ENCODE data around the gene IL3. TPM values are rescaled to one million over a fixed set of nuclear protein-coding genes. Genes with fewer than 3 reads are reported as not detected.

Gene IL3
- total and polyA plus RNA-seq, 2 donors (not counting 1 experiment from before 2014, with no cell fraction given): not detected

DNA sequence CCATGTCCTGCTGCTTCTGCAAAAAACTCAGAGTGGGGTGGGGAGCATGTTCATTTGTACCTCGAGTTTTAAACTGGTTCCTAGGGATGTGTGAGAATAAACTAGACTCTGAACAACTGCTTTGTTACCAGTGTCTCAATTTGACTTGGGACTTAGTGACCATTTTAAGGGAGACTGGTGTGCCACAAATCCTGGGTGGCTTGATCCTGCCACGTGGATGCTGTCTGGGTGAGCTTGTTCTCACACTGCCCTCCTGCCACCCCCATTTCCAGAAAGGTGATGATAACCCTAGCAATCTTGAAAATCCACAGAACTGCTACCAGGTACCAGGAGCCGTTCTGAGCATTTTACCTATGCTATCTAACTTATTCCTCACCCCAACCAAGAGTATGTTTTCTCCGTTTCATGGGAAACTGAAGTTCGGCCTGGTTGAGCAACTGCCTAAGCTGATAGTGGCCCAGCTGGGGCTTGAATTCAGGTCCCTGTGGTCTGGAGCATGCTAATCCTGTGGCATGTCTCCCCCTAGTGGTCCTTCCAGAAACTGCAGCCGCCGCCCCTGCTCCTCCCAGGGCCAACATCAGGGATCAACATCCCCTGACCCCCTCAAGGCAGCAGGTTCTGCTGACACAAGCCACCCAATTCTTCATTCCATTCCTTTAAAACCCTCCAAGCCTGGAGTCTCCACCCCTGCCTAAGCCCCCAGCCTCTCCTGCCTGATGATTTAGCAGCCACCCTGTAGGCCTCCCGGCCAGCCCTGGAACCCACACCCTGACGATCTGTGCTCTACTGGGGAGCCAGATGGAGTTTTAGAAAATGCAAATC is 2.8 kb downstream of the IL3 start:
- no peak overlapping the region for H3K9ac ChIP-seq (ENCODE audit: low read length)
- H4K20me1 ChIP-seq (ENCODE audit: control insufficient read depth, insufficient read depth, low read length, poor library complexity, severe bottlenecking): no peaks in the 10 kb centered on the region
- H3K36me3 ChIP-seq (replicated peaks in 1 of 2; ENCODE audit: control extremely low read depth in 1 of 2, control insufficient read depth in 1 of 2, extremely low read depth in 1 of 2, insufficient read depth in 2 of 2, low read length in 1 of 2): no peaks in the 10 kb centered on the region
- DNase-seq: peak; percentile 76
- Mint-ChIP-seq H3K4me1 (peaks cover 3% of the 10 kb centered on the region), H3K4me3 (no peak overlapping the region), H3K27me3 (no peaks in the 10 kb centered on the region), H3K27ac (no peak overlapping the region), H3K9me3 (ENCODE audit: insufficient read depth) (no peaks in the 10 kb centered on the region)
- H3K4me2 ChIP-seq (replicated peaks; ENCODE audit: low read depth, low read length, poor library complexity, severe bottlenecking): no peak overlapping the region
- H3K4me3 ChIP-seq (ENCODE audit: control extremely low read depth in 1 of 5, extremely low read depth in 1 of 5, insufficient read depth in 1 of 5, low read depth in 2 of 5, low read length in 4 of 5): no peak overlapping the region
- CTCF ChIA-PET: interaction anchor here (0.5 to 4.7 kb wide), 28 partner anchors 8 to 649 kb away, joined by 3 to 70 read pairs (median 4); no protein-coding TSS in a partner anchor
- peaks cover 0 to 7% of the 10 kb centered on the region in 2 donors for H3K4me1 ChIP-seq (ENCODE audit: control insufficient read depth in 2 of 2, insufficient read depth in 2 of 2, low read length in 2 of 2)
- TF ChIP-seq, protein P1, sequence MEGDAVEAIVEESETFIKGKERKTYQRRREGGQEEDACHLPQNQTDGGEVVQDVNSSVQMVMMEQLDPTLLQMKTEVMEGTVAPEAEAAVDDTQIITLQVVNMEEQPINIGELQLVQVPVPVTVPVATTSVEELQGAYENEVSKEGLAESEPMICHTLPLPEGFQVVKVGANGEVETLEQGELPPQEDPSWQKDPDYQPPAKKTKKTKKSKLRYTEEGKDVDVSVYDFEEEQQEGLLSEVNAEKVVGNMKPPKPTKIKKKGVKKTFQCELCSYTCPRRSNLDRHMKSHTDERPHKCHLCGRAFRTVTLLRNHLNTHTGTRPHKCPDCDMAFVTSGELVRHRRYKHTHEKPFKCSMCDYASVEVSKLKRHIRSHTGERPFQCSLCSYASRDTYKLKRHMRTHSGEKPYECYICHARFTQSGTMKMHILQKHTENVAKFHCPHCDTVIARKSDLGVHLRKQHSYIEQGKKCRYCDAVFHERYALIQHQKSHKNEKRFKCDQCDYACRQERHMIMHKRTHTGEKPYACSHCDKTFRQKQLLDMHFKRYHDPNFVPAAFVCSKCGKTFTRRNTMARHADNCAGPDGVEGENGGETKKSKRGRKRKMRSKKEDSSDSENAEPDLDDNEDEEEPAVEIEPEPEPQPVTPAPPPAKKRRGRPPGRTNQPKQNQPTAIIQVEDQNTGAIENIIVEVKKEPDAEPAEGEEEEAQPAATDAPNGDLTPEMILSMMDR (IDR thresholded peaks at IDR 0.05): peak; percentile 98
- no peak for TF ChIP-seq EZH2 (IDR thresholded peaks at IDR 0.05; ENCODE audit: borderline replicate concordance, insufficient read depth, low read depth, low read length, poor library complexity, severe bottlenecking)
- no peaks in the 10 kb centered on the region for H3K27me3 ChIP-seq (replicated peaks in 1 of 4; ENCODE audit: control extremely low read depth in 1 of 4, control insufficient read depth in 3 of 4, insufficient read depth in 4 of 4, low read length in 3 of 4)
- peak; percentile 68 for ATAC-seq (ENCODE audit: low read depth)
- 30% methylated on average over 8 of the region's 9 CpGs for WGBS (ENCODE audit: insufficient coverage)
- no peak overlapping the region for H2AFZ ChIP-seq (ENCODE audit: insufficient read depth, low read depth, low read length, poor library complexity, severe bottlenecking)
- POLR2A ChIA-PET: no interaction called here
- no peak overlapping the region for H3K27ac ChIP-seq (ENCODE audit: low read length in 2 of 2)
- intact Hi-C loops (cut with micrococcal nuclease): loop anchor here (1.0 to 5.0 kb wide), 2 partner anchors 474 to 641 kb away; no protein-coding TSS in a partner anchor
- H3K9me3 ChIP-seq (ENCODE audit: control extremely low read depth in 1 of 3, control insufficient read depth in 2 of 3, insufficient read depth in 1 of 3, low read length in 2 of 3): no peaks in the 10 kb centered on the region
- H3K79me2 ChIP-seq (ENCODE audit: control insufficient read depth, insufficient read depth, low read length): no peaks in the 10 kb centered on the region

DNA sequence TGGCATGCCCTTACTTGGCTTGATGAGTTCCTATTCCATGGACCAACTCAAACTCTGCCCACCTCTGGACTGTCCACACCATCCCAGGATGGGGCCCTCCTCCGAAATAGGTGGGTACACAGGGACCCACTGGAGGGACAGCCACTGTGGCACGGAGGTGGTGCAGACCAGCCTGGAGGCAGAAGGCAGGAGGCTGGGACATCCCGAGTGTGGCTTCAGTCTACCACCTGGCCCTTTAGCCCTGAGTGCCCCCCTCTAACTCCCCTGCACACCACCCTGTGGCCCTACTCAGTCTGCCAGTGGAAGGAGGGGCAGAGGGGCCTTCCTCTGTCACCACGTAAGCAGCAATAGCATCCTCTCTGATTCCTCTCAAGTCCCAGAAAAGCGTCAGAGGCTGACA is 3.7 kb downstream of the IL3 start:
- WGBS (ENCODE audit: insufficient coverage): 86% methylated on average over 3 of the region's 5 CpGs
- DNase-seq (no peak), ATAC-seq (ENCODE audit: low read depth) (no peak)
- Histone ChIP-seq H3K27me3 (replicated peaks in 1 of 4; ENCODE audit: control extremely low read depth in 1 of 4, control insufficient read depth in 3 of 4, insufficient read depth in 4 of 4, low read length in 3 of 4) (no peaks in the 10 kb centered on the region), H3K9me3 (ENCODE audit: control extremely low read depth in 1 of 3, control insufficient read depth in 2 of 3, insufficient read depth in 1 of 3, low read length in 2 of 3) (no peaks in the 10 kb centered on the region), H3K27ac (ENCODE audit: low read length in 2 of 2) (no peak overlapping the region), H3K4me2 (replicated peaks; ENCODE audit: low read depth, low read length, poor library complexity, severe bottlenecking) (no peak overlapping the region), H3K4me1 (ENCODE audit: control insufficient read depth in 2 of 2, insufficient read depth in 2 of 2, low read length in 2 of 2) (peaks cover 0 to 7% of the 10 kb centered on the region in 2 donors), H3K36me3 (replicated peaks in 1 of 2; ENCODE audit: control extremely low read depth in 1 of 2, control insufficient read depth in 1 of 2, extremely low read depth in 1 of 2, insufficient read depth in 2 of 2, low read length in 1 of 2) (no peaks in the 10 kb centered on the region), H4K20me1 (ENCODE audit: control insufficient read depth, insufficient read depth, low read length, poor library complexity, severe bottlenecking) (no peaks in the 10 kb centered on the region), H3K9ac (ENCODE audit: low read length) (no peak overlapping the region), H2AFZ (ENCODE audit: insufficient read depth, low read depth, low read length, poor library complexity, severe bottlenecking) (no peak overlapping the region), H3K79me2 (ENCODE audit: control insufficient read depth, insufficient read depth, low read length) (no peaks in the 10 kb centered on the region), H3K4me3 (ENCODE audit: control extremely low read depth in 1 of 5, extremely low read depth in 1 of 5, insufficient read depth in 1 of 5, low read depth in 2 of 5, low read length in 4 of 5) (no peak overlapping the region)
- H3K9me3 Mint-ChIP-seq (ENCODE audit: insufficient read depth): no peaks in the 10 kb centered on the region
- no peaks in the 10 kb centered on the region for H3K27me3 Mint-ChIP-seq
- no peak for TF ChIP-seq EZH2 (IDR thresholded peaks at IDR 0.05; ENCODE audit: borderline replicate concordance, insufficient read depth, low read depth, low read length, poor library complexity, severe bottlenecking)
- TF ChIP-seq, protein P1 (IDR thresholded peaks at IDR 0.05): no peak
- H3K27ac Mint-ChIP-seq: no peak overlapping the region
- CTCF ChIA-PET: interaction anchor here (1.0 to 4.7 kb wide), 15 partner anchors 8 to 475 kb away, joined by 3 to 70 read pairs (median 5); no protein-coding TSS in a partner anchor
- no peak overlapping the region for H3K4me3 Mint-ChIP-seq
- POLR2A ChIA-PET: no interaction called here
- intact Hi-C loops (cut with micrococcal nuclease): loop anchor here (2.0 to 5.0 kb wide), 3 partner anchors 39 to 642 kb away; no protein-coding TSS in a partner anchor
- H3K4me1 Mint-ChIP-seq: peaks cover 3% of the 10 kb centered on the region

Data from B cell (primary cell).